SU-DHL-6 (cell line): Measurements from ENCODE around the gene CGREF1.

Source experiments
- H2AFZ ChIP-seq: fragments of 200-600 bp; sonication (generic); 2 replicates; pipeline ENCODE4 v1.6.1; 2014; ENCODE audit warnings: low read depth, mild to moderate bottlenecking, moderate library complexity, mixed read lengths, antibody characterized with exemption, low read length; ENCODE audit not compliant: severe bottlenecking
- H3F3A ChIP-seq: fragments of 200-600 bp; shearing (Covaris generic); 2 replicates; pipeline ENCODE4 v1.6.0; 2016; ENCODE audit warnings: antibody characterized with exemption, mild to moderate bottlenecking; ENCODE audit not compliant: insufficient read depth
- H3K27ac ChIP-seq: fragments of 200-600 bp; sonication (generic); 2 replicates; pipeline ENCODE4 v1.5.1; 2016; ENCODE audit warnings: low read depth, mild to moderate bottlenecking, low read length, moderate library complexity, mixed read lengths
- H3K27me3 ChIP-seq: fragments of 200-600 bp; sonication (generic), shearing (Covaris generic); 2 replicates; pipeline ENCODE4 v1.6.0; 2014; ENCODE audit warnings: mild to moderate bottlenecking, low read length
- H3K36me3 ChIP-seq: fragments of 200-600 bp; sonication (generic); 2 replicates; pipeline ENCODE4 v1.6.1; 2014; ENCODE audit warnings: mild to moderate bottlenecking, low read length, mixed read lengths
- H3K4me2 ChIP-seq: fragments of 300-600, 200-600 bp; shearing (Covaris generic), sonication (generic); 2 replicates; pipeline ENCODE4 v1.6.0; 2014; ENCODE audit warnings: low read length, low read depth, mild to moderate bottlenecking; ENCODE audit not compliant: poor library complexity, severe bottlenecking
- H3K4me3 ChIP-seq: fragments of 200-600 bp; sonication (generic); 2 replicates; pipeline ENCODE4 v1.5.1; 2014; ENCODE audit warnings: antibody characterized with exemption, low read length, mild to moderate bottlenecking, mixed read lengths; ENCODE audit not compliant: insufficient read depth, poor library complexity, severe bottlenecking
- H3K79me2 ChIP-seq: fragments of 200-600 bp; sonication (generic); 2 replicates; pipeline ENCODE4 v1.6.1; 2014; ENCODE audit warnings: mild to moderate bottlenecking, low read length, moderate library complexity; ENCODE audit not compliant: insufficient read depth
- H3K9ac ChIP-seq: fragments of 200-600 bp; sonication (generic); 2 replicates; pipeline ENCODE4 v1.7.0; 2014; ENCODE audit warnings: mild to moderate bottlenecking, low read length
- H3K9me2 ChIP-seq: fragments of 200-600 bp; sonication (generic); replicated peaks from 2 replicates; pipeline ENCODE4 v1.6.1; 2014; ENCODE audit warnings: low read length; ENCODE audit not compliant: insufficient read depth
- H3K9me3 ChIP-seq: fragments of 200-600 bp; sonication (generic); 2 replicates; pipeline ENCODE4 v1.6.1; 2014; ENCODE audit warnings: low read length, mixed read lengths; ENCODE audit not compliant: insufficient read depth
- H4K20me1 ChIP-seq: fragments of 200-600 bp; sonication (generic); 2 replicates; pipeline ENCODE4 v1.6.1; 2014; ENCODE audit warnings: low read depth, mild to moderate bottlenecking, antibody characterized with exemption, low read length, moderate library complexity, mixed read lengths
- EZH2phosphoT487 ChIP-seq: fragments of 200-600 bp; sonication (generic), shearing (Covaris generic); conservative IDR thresholded peaks from 2 replicates; pipeline ENCODE4 v1.6.1; 2018; ENCODE audit warnings: mild to moderate bottlenecking, antibody characterized with exemption, low read length, moderate library complexity, mixed read lengths
- TF ChIP-seq, protein P1 (sequence below): fragments of 200-600 bp; sonication (generic); IDR thresholded peaks from one replicate; pipeline ENCODE4 v1.5.1; 2017; ENCODE audit warnings: antibody characterized with exemption, mild to moderate bottlenecking, low read length, moderate library complexity; ENCODE audit not compliant: insufficient read depth, poor library complexity, severe bottlenecking

CGREF1 gene

GRCh38 chr2:27074738-27075565 lies 44.0 kb downstream of the CGREF1 start:
- Histone ChIP-seq H3K9ac (peak overlapping the region; percentile 12; the same call in 1 of the 2 replicates), H3K27me3 (no peaks in the 10 kb centered on the region), H3K9me2 (no peaks in the 10 kb centered on the region), H3K4me2 (peak overlapping the region; percentile 52), H3K9me3 (no peaks in the 10 kb centered on the region), H3K79me2 (peaks cover 13% of the 10 kb centered on the region), H3K36me3 (no peaks in the 10 kb centered on the region), H3F3A (peaks cover 14% of the 10 kb centered on the region; the same call in 1 of the 2 replicates), H3K27ac (peak overlapping the region; percentile 55), H2AFZ (no peak overlapping the region), H3K4me3 (no peak overlapping the region), H4K20me1 (no peaks in the 10 kb centered on the region)
- no peak for TF ChIP-seq EZH2phosphoT487
- TF ChIP-seq, protein P1, sequence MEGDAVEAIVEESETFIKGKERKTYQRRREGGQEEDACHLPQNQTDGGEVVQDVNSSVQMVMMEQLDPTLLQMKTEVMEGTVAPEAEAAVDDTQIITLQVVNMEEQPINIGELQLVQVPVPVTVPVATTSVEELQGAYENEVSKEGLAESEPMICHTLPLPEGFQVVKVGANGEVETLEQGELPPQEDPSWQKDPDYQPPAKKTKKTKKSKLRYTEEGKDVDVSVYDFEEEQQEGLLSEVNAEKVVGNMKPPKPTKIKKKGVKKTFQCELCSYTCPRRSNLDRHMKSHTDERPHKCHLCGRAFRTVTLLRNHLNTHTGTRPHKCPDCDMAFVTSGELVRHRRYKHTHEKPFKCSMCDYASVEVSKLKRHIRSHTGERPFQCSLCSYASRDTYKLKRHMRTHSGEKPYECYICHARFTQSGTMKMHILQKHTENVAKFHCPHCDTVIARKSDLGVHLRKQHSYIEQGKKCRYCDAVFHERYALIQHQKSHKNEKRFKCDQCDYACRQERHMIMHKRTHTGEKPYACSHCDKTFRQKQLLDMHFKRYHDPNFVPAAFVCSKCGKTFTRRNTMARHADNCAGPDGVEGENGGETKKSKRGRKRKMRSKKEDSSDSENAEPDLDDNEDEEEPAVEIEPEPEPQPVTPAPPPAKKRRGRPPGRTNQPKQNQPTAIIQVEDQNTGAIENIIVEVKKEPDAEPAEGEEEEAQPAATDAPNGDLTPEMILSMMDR: no peak

DNA sequence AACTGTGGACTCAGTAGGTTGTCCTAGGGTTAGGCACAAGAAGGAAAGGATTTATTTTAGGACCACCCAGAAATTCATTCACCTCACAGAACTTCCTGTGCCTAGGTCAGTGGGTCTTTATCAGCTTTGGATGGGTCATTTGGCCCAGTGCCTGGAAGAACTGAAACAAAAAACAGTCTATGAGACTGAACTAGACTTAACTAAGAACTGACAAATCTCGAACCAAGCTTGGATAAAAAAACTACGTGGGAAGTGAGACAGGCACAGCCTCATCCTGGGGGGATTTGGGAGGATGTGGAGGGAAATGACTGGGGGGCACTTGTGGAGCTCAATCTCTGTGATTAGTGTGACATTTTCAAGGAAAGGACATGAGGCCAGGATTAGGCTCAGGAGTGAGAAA lies 45.1 kb downstream of the CGREF1 start:
- TF ChIP-seq EZH2phosphoT487: no peak
- TF ChIP-seq, protein P1: no peak
- Histone ChIP-seq H3K79me2 (peaks cover 18% of the 10 kb centered on the region), H3F3A (peaks cover 14% of the 10 kb centered on the region; the same call in 1 of the 2 replicates), H3K36me3 (no peaks in the 10 kb centered on the region), H3K4me3 (no peak overlapping the region), H4K20me1 (no peaks in the 10 kb centered on the region), H3K27ac (no peak overlapping the region), H3K9me3 (no peaks in the 10 kb centered on the region), H3K4me2 (no peak overlapping the region), H3K9ac (no peak overlapping the region), H2AFZ (no peak overlapping the region), H3K9me2 (no peaks in the 10 kb centered on the region), H3K27me3 (no peaks in the 10 kb centered on the region)

DNA sequence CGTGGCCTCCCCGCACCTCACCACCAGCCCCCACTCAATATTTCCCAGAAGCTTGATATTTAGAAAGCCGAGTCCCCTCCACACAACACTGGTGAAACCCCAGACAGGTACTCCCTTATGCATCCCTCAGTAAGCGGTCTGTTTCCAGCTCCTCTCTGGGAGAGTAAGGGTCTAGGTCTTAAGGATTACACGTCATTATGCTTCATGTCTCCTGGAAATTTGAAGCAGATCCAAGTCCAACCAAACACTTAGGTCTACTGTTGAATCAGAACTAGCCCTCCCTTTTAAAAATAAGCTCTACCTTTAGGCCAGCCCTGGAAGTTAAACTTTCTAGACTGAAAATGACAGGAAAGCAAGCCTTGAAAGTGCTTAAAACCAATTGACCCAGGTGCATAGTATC lies 46.0 kb downstream of the CGREF1 start:
- Histone ChIP-seq H3K4me3 (no peak overlapping the region), H3K9me2 (no peaks in the 10 kb centered on the region), H3K36me3 (no peaks in the 10 kb centered on the region), H3K79me2 (peaks cover 18% of the 10 kb centered on the region), H3K4me2 (no peak overlapping the region), H2AFZ (no peak overlapping the region), H3F3A (peaks cover 14% of the 10 kb centered on the region; the same call in 1 of the 2 replicates), H3K27me3 (no peaks in the 10 kb centered on the region), H3K9me3 (no peaks in the 10 kb centered on the region), H3K27ac (no peak overlapping the region), H4K20me1 (no peaks in the 10 kb centered on the region), H3K9ac (no peak overlapping the region)
- TF ChIP-seq EZH2phosphoT487: no peak
- TF ChIP-seq, protein P1: no peak
